Type B pancreatic cell (in vitro differentiated cells): ENCODE measurements around the gene AP3D1. TPM values are rescaled to one million over a fixed set of nuclear protein-coding genes. Genes with fewer than 3 reads are reported as not detected.

Experiments
- DNase-seq: peaks from one replicate; pipeline ENCODE4 v3.0.0; 2021; ENCODE audit warnings: mixed read lengths; ENCODE audit not compliant: unreplicated experiment; ENCODE audit errors: extremely low spot score
- H3K27ac Mint-ChIP-seq: 2 replicates; pipeline ENCODE4 v1.8.0; 2021; ENCODE audit warnings: mild to moderate bottlenecking, mixed read lengths
- H3K27me3 Mint-ChIP-seq: 2 replicates; pipeline ENCODE4 v1.8.0; 2021; ENCODE audit warnings: mixed read lengths
- H3K36me3 Mint-ChIP-seq: 2 replicates; pipeline ENCODE4 v1.8.0; 2021; ENCODE audit warnings: mixed read lengths
- H3K4me1 Mint-ChIP-seq: one replicate; pipeline ENCODE4 v1.8.0; 2021; ENCODE audit warnings: mixed read lengths; ENCODE audit not compliant: unreplicated experiment
- H3K4me3 Mint-ChIP-seq: 2 replicates; pipeline ENCODE4 v1.8.0; 2021; ENCODE audit warnings: mild to moderate bottlenecking, mixed read lengths
- H3K9me3 Mint-ChIP-seq: 2 replicates; pipeline ENCODE4 v1.8.0; 2021; ENCODE audit warnings: mixed read lengths
- CTCF ChIP-seq: fragments of 200-600 bp; sonication (generic); conservative IDR thresholded peaks from 2 replicates; pipeline ENCODE4 v1.5.0; 2021; ENCODE audit warnings: antibody characterized with exemption, mild to moderate bottlenecking
- total RNA-seq: library from RNA; stranded (reverse); gene quantifications from 2 replicates; pipeline ENCODE4 v1.2.1, GENCODE V29; 2021; ENCODE audit warnings: low replicate concordance

Gene AP3D1
- total RNA-seq, 1 donor from 2014 or later = 127 TPM

- H3K27ac Mint-ChIP-seq = peak overlapping the region; percentile 85
- H3K27me3 Mint-ChIP-seq = no peaks in the 10 kb centered on the region
- no peaks in the 10 kb centered on the region for H3K9me3 Mint-ChIP-seq
- H3K36me3 Mint-ChIP-seq = peaks cover 5% of the 10 kb centered on the region
- no peak for DNase-seq
- H3K4me1 Mint-ChIP-seq = peaks cover 12% of the 10 kb centered on the region
- peak overlapping the region; percentile 20 for H3K4me3 Mint-ChIP-seq
- TF ChIP-seq CTCF = no peak
Measured at GRCh38 chr19:2186071-2186846, 34.9 kb upstream of the AP3D1 start.

- no peak for DNase-seq
- Mint-ChIP-seq H3K27ac (peak overlapping the region; percentile 85), H3K27me3 (no peaks in the 10 kb centered on the region), H3K36me3 (peaks cover 5% of the 10 kb centered on the region), H3K4me3 (peak overlapping the region; percentile 20), H3K4me1 (peaks cover 12% of the 10 kb centered on the region), H3K9me3 (no peaks in the 10 kb centered on the region)
- TF ChIP-seq CTCF = no peak
Measured at GRCh38 chr19:2185734-2186070, 34.3 kb upstream of the AP3D1 start.

- no peak for DNase-seq
- no peaks in the 10 kb centered on the region for H3K9me3 Mint-ChIP-seq
- H3K4me3 Mint-ChIP-seq = no peak overlapping the region
- H3K27me3 Mint-ChIP-seq = no peaks in the 10 kb centered on the region
- TF ChIP-seq CTCF = no peak
- peak overlapping the region; percentile 66 for H3K27ac Mint-ChIP-seq
- peaks cover 12% of the 10 kb centered on the region for H3K4me1 Mint-ChIP-seq
- H3K36me3 Mint-ChIP-seq = peaks cover 5% of the 10 kb centered on the region
Measured at GRCh38 chr19:2184422-2184975, 33.1 kb upstream of the AP3D1 start.

- Mint-ChIP-seq H3K9me3 (no peaks in the 10 kb centered on the region), H3K27ac (no peak overlapping the region), H3K4me3 (no peak overlapping the region), H3K4me1 (peaks cover 11% of the 10 kb centered on the region), H3K36me3 (peaks cover 5% of the 10 kb centered on the region), H3K27me3 (no peaks in the 10 kb centered on the region)
- no peak for DNase-seq
- no peak for TF ChIP-seq CTCF
Measured at GRCh38 chr19:2181633-2181997, 30.2 kb upstream of the AP3D1 start.

- DNase-seq = no peak
- Mint-ChIP-seq H3K9me3 (no peaks in the 10 kb centered on the region), H3K4me1 (peaks cover 5% of the 10 kb centered on the region), H3K27ac (no peak overlapping the region), H3K27me3 (no peaks in the 10 kb centered on the region), H3K36me3 (peaks cover 5% of the 10 kb centered on the region), H3K4me3 (no peak overlapping the region)
- no peak for TF ChIP-seq CTCF
Measured at GRCh38 chr19:2180881-2181632, 29.7 kb upstream of the AP3D1 start.
